HepG2 (cell line): Measurements from ENCODE around the gene PTGIS. TPM values are rescaled to one million over a fixed set of nuclear protein-coding genes. Genes with fewer than 3 reads are reported as not detected.

ENCODE experiments used
- CBFB ChIP-seq: sonication (generic); formaldehyde crosslinking; IDR thresholded peaks from 2 replicates; pipeline ENCODE4 v1.4.0; 2020; ENCODE audit warnings: missing genetic modification reagents
- CHD2 ChIP-seq: IDR thresholded peaks from 2 replicates; pipeline ENCODE4 v1.6.1; 2011; ENCODE audit warnings: low read depth, low read length, improper control_type of control experiment
- CREM ChIP-seq, 2 experiments: sonication (generic) in 1 of 2; formaldehyde crosslinking in 1 of 2; IDR thresholded peaks; 2 replicates each; pipeline versions ENCODE4 v1.4.0 to v1.6.1; 2016 to 2020; ENCODE audit warnings: antibody characterized with exemption in 1 of 2, mild to moderate bottlenecking in 1 of 2, missing genetic modification reagents in 1 of 2
- DNMT3B ChIP-seq: conservative IDR thresholded peaks from 2 replicates; pipeline ENCODE4 v1.6.1; 2016; ENCODE audit warnings: missing biosample characterization, control low read depth
- FOXA3 ChIP-seq: IDR thresholded peaks from 2 replicates; pipeline ENCODE4 v1.6.1; 2016; ENCODE audit warnings: missing genetic modification reagents, missing compliant biosample characterization
- GATAD1 ChIP-seq: IDR thresholded peaks from 2 replicates; pipeline ENCODE4 v1.6.1; 2016; ENCODE audit warnings: missing genetic modification reagents, missing compliant biosample characterization
- GATAD2A ChIP-seq: IDR thresholded peaks from 2 replicates; pipeline ENCODE4 v1.6.1; 2016
- HNF1A ChIP-seq, 2 experiments: sonication (generic) in 1 of 2; formaldehyde crosslinking in 1 of 2; IDR thresholded peaks; 2 replicates each; pipeline versions ENCODE4 v1.4.0 to v1.6.1; 2016 to 2020; ENCODE audit warnings: borderline replicate concordance in 1 of 2, low read depth in 1 of 2, mild to moderate bottlenecking in 1 of 2, missing genetic modification reagents in 1 of 2
- MIER2 ChIP-seq: IDR thresholded peaks from 2 replicates; pipeline ENCODE4 v1.6.1; 2016; ENCODE audit warnings: missing biosample characterization, missing genetic modification reagents
- RARA ChIP-seq: IDR thresholded peaks from 2 replicates; pipeline ENCODE4 v1.6.1; 2016; ENCODE audit warnings: missing genetic modification reagents, missing compliant biosample characterization
- polyA plus RNA-seq, 8 experiments: library from polyadenylated mRNA; depleted of rRNA in 3 of 8; stranded (reverse) in 7 of 8; unstranded in 1 of 8; fragments of >200 nt; fragmentation: Illumina TruSeq in 4 of 8; extraction: Trizol in 4 of 8; gene quantifications; 2 replicates each; pipeline versions ENCODE4 v1.2.1 to v1.2.3, GENCODE V29; 2011 to 2016; ENCODE audit warnings: low read depth in 4 of 8, missing spikeins in 1 of 8, mixed read lengths in 1 of 8; ENCODE audit not compliant: insufficient read depth in 1 of 8
- total RNA-seq, 5 experiments: library from RNA; depleted of rRNA; stranded (reverse); fragments of >200 nt; fragmentation: Illumina TruSeq; extraction: Trizol; gene quantifications; 2 replicates each; pipeline ENCODE4 v1.2.3, GENCODE V29; 2016; ENCODE audit warnings: low read depth in 1 of 5
- TF ChIP-seq, protein P1 (sequence below): sonication (generic); formaldehyde crosslinking; IDR thresholded peaks from 2 replicates; pipeline ENCODE4 v1.8.0; 2022; ENCODE audit warnings: mild to moderate bottlenecking, missing genetic modification reagents
- TF ChIP-seq, protein P2 (sequence below): sonication (generic); formaldehyde crosslinking; IDR thresholded peaks from 2 replicates; pipeline ENCODE4 v1.5.0; 2020; ENCODE audit warnings: mild to moderate bottlenecking, missing genetic modification reagents, borderline replicate concordance

The PTGIS gene
- total and polyA plus RNA-seq, 2 of the 13 experiments (the other 11 are each of a cell fraction or from before 2014, with no cell fraction given), result not detected

DNA sequence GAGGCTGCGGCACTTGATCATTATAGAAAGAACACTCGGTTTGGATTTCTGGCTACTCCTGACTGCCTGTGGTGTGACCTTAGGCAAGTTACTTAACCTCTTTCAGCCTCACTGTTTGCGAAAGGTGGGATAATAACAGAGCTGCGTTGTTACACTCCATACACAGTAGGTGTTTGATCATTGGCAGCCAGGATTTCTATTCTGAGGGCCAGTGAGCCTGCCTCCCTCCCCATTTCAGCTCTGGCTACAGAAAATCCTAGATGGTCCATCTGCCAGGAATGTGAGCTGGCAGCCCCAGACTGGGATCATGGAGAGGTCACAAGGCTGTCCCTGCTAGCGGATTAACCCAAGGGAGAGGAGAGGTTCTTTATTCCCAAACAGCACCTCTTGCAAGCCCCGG, 88.2 kb downstream of the PTGIS start (continued):
- TF ChIP-seq, protein P1, sequence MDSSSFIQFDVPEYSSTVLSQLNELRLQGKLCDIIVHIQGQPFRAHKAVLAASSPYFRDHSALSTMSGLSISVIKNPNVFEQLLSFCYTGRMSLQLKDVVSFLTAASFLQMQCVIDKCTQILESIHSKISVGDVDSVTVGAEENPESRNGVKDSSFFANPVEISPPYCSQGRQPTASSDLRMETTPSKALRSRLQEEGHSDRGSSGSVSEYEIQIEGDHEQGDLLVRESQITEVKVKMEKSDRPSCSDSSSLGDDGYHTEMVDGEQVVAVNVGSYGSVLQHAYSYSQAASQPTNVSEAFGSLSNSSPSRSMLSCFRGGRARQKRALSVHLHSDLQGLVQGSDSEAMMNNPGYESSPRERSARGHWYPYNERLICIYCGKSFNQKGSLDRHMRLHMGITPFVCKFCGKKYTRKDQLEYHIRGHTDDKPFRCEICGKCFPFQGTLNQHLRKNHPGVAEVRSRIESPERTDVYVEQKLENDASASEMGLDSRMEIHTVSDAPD (CRISPR knock-in tag), result peak; percentile 93
- peak; percentile 28; the same call in 1 of the 2 replicates for TF ChIP-seq CREM (IDR thresholded peaks at IDR 0.05)
- TF ChIP-seq CREM (CRISPR knock-in tag; IDR thresholded peaks at IDR 0.05), result no peak
- TF ChIP-seq CHD2, result no peak
- TF ChIP-seq HNF1A (IDR thresholded peaks at IDR 0.05; ENCODE audit: low read depth), result no peak
- TF ChIP-seq HNF1A (CRISPR knock-in tag; IDR thresholded peaks at IDR 0.05; ENCODE audit: borderline replicate concordance), result peak; percentile 19; the same call in 1 of the 2 replicates
- TF ChIP-seq, protein P2, sequence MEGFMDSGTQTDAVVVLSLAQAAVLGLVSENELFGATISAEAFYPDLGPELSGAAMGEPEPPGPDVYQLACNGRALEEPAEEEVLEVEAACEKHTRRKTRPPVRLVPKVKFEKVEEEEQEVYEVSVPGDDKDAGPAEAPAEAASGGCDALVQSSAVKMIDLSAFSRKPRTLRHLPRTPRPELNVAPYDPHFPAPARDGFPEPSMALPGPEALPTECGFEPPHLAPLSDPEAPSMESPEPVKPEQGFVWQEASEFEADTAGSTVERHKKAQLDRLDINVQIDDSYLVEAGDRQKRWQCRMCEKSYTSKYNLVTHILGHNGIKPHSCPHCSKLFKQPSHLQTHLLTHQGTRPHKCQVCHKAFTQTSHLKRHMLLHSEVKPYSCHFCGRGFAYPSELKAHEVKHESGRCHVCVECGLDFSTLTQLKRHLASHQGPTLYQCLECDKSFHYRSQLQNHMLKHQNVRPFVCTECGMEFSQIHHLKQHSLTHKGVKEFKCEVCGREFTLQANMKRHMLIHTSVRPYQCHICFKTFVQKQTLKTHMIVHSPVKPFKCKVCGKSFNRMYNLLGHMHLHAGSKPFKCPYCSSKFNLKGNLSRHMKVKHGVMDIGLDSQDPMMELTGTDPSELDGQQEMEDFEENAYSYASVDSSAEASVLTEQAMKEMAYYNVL (CRISPR knock-in tag), result no peak
- peak; percentile 39; the same call in 1 of the 2 replicates for TF ChIP-seq FOXA3 (CRISPR knock-in tag)
- no peak for TF ChIP-seq GATAD1 (CRISPR knock-in tag)
- 0 out of 2 replicates have a peak, but pooled peaks have one; percentile 41 for TF ChIP-seq DNMT3B (CRISPR knock-in tag)
- TF ChIP-seq MIER2, result peak; percentile 83
- TF ChIP-seq RARA (CRISPR knock-in tag), result peak; percentile 28; the same call in 1 of the 2 replicates
- TF ChIP-seq GATAD2A (CRISPR knock-in tag), result 0 out of 2 replicates have a peak, but pooled peaks have one; percentile 33
- 0 out of 2 replicates have a peak, but pooled peaks have one; percentile 34 for TF ChIP-seq CBFB (CRISPR knock-in tag)
